Measurements from ENCODE around the gene ACSS1. TPM values are rescaled to one million over a fixed set of nuclear protein-coding genes. Genes with fewer than 3 reads are reported as not detected.

ACSS1 gene
- total RNA-seq, 1 donor from 2014 or later = 0.72 TPM

DNA sequence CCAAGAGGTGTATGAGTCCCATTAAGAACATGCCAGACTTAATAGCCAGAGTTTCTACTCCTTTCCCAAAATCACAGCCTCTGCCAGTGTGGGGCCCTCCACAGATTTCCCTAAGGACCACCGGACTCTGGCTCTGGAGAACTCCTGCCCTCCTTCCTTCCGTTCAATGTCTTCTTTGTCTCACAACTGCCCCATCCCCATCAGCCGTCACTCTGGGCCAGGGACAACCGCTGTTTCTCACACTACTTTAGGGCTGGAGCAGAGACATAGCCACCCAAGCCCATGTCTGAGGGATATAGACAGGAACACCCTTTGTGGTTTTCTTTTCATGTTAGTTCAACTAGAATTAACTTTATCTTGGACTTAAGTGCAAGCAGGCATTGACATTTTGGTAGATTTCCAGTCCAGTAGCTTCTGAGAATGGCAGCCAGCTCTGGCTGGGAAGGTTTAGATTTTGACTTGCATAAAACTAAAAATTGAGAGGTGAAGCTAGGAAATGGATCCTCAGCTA lies 6.7 kb upstream of the ACSS1 start:
- H3K27me3 Mint-ChIP-seq = peaks cover 63% of the 10 kb centered on the region
- TF ChIP-seq, protein P1, sequence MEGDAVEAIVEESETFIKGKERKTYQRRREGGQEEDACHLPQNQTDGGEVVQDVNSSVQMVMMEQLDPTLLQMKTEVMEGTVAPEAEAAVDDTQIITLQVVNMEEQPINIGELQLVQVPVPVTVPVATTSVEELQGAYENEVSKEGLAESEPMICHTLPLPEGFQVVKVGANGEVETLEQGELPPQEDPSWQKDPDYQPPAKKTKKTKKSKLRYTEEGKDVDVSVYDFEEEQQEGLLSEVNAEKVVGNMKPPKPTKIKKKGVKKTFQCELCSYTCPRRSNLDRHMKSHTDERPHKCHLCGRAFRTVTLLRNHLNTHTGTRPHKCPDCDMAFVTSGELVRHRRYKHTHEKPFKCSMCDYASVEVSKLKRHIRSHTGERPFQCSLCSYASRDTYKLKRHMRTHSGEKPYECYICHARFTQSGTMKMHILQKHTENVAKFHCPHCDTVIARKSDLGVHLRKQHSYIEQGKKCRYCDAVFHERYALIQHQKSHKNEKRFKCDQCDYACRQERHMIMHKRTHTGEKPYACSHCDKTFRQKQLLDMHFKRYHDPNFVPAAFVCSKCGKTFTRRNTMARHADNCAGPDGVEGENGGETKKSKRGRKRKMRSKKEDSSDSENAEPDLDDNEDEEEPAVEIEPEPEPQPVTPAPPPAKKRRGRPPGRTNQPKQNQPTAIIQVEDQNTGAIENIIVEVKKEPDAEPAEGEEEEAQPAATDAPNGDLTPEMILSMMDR (IDR thresholded peaks at IDR 0.05; ENCODE audit: unreplicated experiment) = no peak
- no peak overlapping the region for H3K4me3 Mint-ChIP-seq (ENCODE audit: low read depth)
- H3K27ac Mint-ChIP-seq = no peak overlapping the region
- H3K9me3 Mint-ChIP-seq (ENCODE audit: low read depth) = no peaks in the 10 kb centered on the region
- no peaks in the 10 kb centered on the region for H3K36me3 Mint-ChIP-seq (ENCODE audit: insufficient read depth)
- H3K4me1 Mint-ChIP-seq (ENCODE audit: low read depth) = peaks cover 8% of the 10 kb centered on the region
- DNase-seq (ENCODE audit: low spot score, unreplicated experiment) = no peak

DNA sequence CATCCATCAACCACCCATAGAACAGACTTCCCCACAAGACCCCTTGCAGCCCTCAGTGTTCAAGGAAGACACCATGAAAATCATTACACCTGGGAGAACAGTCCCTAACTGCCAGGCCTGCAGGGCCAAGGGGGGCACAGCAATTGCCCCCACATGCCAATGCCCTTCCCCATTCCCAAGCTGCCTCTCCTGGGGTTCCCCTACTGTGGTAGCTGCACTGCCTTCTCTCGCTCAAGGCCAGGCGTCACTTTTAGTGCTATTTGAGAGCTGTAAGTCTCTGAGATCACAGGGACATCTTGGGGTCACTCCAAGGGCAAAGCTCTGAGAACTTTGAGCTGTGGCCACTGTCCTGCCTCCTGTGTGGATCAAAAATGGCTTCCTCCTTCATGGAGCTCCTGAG lies 6.0 kb upstream of the ACSS1 start:
- no peak for DNase-seq (ENCODE audit: low spot score, unreplicated experiment)
- Mint-ChIP-seq H3K27me3 (peaks cover 69% of the 10 kb centered on the region), H3K36me3 (ENCODE audit: insufficient read depth) (no peaks in the 10 kb centered on the region), H3K27ac (no peak overlapping the region), H3K4me3 (ENCODE audit: low read depth) (no peak overlapping the region), H3K9me3 (ENCODE audit: low read depth) (no peaks in the 10 kb centered on the region), H3K4me1 (ENCODE audit: low read depth) (peaks cover 8% of the 10 kb centered on the region)
- TF ChIP-seq, protein P1 (IDR thresholded peaks at IDR 0.05; ENCODE audit: unreplicated experiment) = no peak

DNA sequence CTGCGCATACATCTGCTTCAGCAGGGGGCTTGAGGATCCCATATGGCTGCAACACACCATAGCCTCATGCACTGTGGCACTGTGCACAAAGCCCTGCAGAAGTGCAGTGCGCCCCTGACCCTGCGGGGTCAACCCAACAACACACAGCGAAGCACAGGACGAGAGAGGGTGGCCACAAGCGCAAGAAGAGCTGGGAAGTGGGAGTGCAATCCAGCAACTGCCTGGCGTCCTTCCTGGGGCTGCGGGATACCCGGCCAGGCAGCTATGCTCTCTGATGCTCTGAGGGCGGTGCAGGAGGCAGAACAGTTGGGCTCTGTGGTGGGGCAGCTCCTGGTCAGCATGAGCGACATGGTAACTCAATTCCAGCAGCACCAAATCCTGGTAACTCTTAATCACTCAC lies 5.6 kb upstream of the ACSS1 start:
- Mint-ChIP-seq H3K27ac (no peak overlapping the region), H3K9me3 (ENCODE audit: low read depth) (no peaks in the 10 kb centered on the region), H3K4me1 (ENCODE audit: low read depth) (peaks cover 8% of the 10 kb centered on the region), H3K27me3 (peaks cover 73% of the 10 kb centered on the region), H3K4me3 (ENCODE audit: low read depth) (no peak overlapping the region), H3K36me3 (ENCODE audit: insufficient read depth) (no peaks in the 10 kb centered on the region)
- TF ChIP-seq, protein P1 (IDR thresholded peaks at IDR 0.05; ENCODE audit: unreplicated experiment) = no peak
- DNase-seq (ENCODE audit: low spot score, unreplicated experiment) = no peak

DNA sequence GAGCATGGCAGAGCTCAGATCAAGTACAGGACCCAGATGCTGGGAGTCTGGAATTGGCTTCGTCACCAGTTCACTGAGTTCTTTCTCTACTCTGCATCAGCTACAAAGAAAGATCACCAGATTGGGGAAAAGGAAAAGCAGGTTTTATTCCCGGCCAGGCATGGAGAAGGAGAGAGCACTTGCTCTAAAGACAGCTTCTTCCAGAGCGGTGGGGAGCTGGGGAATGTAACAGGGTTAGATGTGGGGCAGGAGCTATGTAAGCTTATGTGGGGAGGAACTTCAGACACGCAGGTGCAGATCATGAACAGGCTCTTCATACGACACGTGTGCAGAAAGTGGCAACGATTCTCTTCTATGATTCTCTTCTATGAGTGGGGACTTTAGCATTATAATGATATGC lies 4.9 kb upstream of the ACSS1 start:
- TF ChIP-seq, protein P1 (IDR thresholded peaks at IDR 0.05; ENCODE audit: unreplicated experiment) = no peak
- peaks cover 76% of the 10 kb centered on the region for H3K27me3 Mint-ChIP-seq
- H3K4me3 Mint-ChIP-seq (ENCODE audit: low read depth) = no peak overlapping the region
- no peak for DNase-seq (ENCODE audit: low spot score, unreplicated experiment)
- no peak overlapping the region for H3K27ac Mint-ChIP-seq
- no peaks in the 10 kb centered on the region for H3K36me3 Mint-ChIP-seq (ENCODE audit: insufficient read depth)
- H3K4me1 Mint-ChIP-seq (ENCODE audit: low read depth) = peaks cover 8% of the 10 kb centered on the region
- no peaks in the 10 kb centered on the region for H3K9me3 Mint-ChIP-seq (ENCODE audit: low read depth)

DNA sequence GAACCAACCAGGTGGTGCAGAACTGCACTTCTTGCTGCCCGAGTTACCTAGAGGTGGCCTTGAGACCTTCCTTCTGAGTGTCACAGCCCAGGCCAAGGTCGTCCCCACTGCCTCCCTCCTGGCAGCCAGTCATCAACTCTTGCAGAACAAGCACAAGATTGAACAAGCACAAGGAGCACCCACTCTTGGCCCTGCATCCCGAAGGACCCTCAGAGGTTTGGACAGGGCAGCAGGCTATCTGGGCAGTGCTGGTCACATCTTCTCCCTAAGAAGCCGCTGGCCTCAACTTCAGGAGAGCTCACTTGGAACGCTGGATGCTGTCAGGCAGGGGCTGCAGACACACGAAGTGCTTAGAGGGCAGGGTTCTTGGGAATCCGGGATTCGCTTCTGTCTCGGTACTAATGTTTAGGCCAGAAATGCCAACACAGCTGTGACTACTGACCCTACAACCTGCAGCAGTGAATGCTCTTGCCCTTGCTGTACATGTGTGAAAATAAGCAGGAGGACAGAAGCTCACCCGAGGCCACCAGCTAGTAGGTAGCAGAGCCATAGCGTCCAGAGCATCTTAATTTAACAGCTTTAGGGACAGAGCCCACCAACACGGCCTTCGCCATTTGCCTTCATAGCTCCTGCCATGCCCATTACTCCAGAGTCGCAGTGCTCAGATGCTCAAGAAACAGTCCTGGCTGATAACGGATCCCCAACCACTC lies 4.0 kb upstream of the ACSS1 start:
- Mint-ChIP-seq H3K27me3 (peaks cover 78% of the 10 kb centered on the region), H3K36me3 (ENCODE audit: insufficient read depth) (no peaks in the 10 kb centered on the region), H3K4me3 (ENCODE audit: low read depth) (no peak overlapping the region), H3K27ac (no peak overlapping the region), H3K4me1 (ENCODE audit: low read depth) (peaks cover 8% of the 10 kb centered on the region), H3K9me3 (ENCODE audit: low read depth) (no peaks in the 10 kb centered on the region)
- no peak for DNase-seq (ENCODE audit: low spot score, unreplicated experiment)
- TF ChIP-seq, protein P1 (IDR thresholded peaks at IDR 0.05; ENCODE audit: unreplicated experiment) = no peak

All from progenitor cell of endocrine pancreas (in vitro differentiated cells).